GM19397 (cell line): ENCODE measurements around the gene MANEAL.
A peak's percentile ranks its signal among the peaks of the same experiment; 100 is the strongest.
"Not testable (repeated sequence)": the region's sequence is repeated elsewhere in the genome, so short reads cannot be mapped to it uniquely, and the experiment has no call there.

Experiments
- ATAC-seq: cut with Tn5 transposase; IDR thresholded peaks from one replicate; pipeline ENCODE4 v1.9.1; 2021; ENCODE audit warnings: mild to moderate bottlenecking, moderate library complexity; ENCODE audit not compliant: unreplicated experiment

Gene MANEAL, protein sequence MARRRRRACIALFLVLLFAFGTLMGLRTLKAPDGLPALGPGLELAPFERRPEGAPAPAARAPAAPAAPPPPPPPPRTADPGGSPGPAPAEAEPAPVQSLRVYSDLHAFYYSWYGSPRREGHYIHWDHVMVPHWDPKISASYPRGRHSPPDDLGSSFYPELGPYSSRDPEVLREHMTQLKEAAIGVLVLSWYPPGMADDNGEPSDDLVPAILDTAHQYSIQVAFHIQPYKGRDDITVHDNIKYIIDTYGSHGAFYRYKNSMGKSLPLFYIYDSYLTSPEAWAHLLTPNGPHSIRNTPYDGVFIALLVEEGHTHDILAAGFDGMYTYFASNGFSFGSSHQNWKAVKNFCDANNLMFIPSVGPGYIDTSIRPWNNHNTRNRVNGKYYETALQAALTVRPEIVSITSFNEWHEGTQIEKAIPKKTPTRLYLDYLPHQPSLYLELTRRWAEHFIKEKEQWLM

DNA sequence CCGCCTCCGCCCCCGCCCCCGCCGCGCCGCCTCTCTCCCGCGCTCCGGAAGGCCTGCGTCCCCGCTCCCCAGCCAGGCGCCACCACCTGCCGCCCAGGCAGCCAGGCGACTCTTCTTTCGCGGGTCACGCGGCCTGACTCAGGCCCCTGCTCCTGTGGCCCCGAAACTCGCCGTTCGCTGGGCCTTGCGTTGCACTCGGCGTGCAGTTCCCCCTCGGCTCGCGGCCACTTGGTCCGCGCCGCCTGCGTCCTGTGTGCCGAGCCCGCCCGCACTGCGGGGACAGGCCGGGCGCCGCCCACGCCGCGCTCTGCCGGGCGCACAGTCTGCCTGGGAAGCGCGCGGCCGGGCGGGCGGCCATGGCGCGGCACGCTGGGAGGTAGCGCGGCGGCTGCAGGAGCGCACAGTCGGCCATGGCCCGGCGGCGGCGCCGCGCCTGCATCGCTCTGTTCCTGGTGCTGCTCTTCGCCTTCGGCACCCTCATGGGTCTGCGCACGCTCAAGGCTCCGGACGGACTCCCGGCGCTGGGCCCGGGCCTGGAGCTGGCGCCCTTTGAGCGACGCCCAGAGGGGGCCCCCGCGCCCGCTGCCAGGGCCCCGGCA is at the start of gene MANEAL:
MANEAL (plus strand) TSS at position 75 of the 599 bp plus-strand sequence; CDS start at position 411, 336 bp downstream.
- ATAC-seq = peak; percentile 67

DNA sequence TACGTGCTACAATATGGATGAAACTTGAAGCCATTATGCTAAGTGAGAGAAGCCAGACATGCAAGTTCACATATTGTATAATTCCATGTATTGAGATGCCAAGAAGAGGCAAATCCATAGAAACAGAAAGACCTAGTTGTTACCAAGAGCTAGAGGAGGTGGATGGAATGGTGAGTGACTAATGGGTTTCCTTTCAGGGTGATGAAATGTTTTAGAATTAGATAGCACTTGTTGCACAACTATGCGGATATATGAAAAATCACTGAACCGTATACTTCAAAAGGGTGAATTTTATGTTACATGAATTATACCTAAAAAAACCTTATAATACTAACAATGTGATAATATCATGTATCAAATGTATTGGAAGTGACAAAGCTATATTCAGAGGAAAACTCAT is 46.8 kb upstream of the MANEAL start:
- ATAC-seq = no peak

DNA sequence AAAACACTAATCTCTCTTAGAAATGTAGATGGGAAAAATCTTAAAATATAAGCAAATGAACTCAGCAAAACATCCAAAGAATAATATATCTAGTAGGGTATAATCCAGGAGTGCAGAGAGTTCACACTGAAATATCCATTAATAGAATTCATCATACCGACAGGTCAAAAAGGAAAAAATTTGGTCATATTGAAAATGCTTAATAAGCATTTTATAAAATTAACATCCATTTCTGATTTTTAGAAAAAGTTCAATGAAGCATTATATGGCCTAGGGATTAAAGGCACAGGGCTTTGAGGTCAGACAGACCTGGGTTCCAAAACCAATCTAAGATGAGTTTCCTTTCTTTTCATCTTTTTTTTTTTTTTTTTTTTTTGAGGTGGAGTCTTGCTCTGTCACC is 45.1 kb upstream of the MANEAL start:
- no peak for ATAC-seq

DNA sequence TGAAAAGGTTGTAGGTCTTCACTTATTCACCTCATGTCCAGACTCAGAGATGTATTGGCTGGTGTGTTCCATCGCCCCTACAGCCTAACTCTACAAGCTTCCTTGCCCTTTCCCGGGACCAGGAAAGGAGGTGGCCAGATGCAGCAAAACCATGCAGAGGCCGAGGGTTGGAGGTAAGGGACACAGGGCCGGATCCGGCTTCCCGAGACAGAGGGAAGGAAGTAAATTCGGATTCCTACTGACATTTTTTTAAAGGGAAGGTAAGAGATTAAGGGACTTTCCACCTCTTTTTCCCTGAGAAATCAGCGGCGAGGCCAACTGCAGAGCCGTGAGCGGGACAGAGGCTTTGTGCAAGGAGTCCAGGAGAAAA is 41.4 kb upstream of the MANEAL start:
- ATAC-seq = no peak

DNA sequence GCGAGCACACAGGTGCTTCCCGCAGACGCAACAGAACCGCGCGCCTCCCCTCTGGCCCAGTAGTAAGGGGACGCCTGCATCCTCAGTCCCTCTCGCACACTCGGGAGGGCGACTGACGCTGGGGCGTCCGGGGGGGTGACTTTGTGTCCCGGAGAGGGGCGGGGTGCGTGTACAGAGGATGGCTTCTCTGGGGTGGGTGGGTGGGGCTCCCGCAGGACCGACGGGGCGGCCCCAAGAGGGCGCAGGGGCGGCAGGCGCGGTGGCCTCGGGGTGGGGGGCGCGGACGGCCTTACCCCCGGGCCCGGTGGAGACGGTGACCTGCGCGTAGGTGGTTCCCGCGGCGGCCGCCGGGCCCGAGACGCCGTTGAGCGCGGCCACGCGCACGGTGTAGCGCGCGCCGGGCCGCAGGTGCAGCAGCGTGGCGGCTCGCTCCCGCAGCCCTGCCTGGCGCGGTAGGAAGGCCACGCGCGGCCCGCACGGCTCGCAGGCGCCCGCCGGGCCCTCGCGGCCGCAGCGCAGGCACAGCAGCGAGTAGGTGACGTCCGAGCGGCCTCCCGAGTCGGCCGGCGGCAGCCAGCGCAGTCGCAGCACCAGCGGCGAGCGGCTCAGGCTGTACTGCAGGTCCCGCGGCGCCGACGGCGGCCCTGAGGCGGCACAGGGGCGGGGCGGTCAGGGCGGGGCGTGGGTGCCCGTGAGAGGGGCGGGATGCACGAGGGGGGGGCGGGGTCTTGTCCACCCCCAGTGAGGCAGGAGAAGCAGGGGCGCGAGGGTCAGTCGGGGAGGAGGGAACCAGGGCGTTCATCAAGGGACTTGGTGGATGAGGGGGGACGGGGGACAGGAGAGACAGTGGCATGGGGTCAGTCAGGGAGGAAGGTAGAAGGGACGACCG is 40.8 kb upstream of the MANEAL start:
- ATAC-seq = no peak

DNA sequence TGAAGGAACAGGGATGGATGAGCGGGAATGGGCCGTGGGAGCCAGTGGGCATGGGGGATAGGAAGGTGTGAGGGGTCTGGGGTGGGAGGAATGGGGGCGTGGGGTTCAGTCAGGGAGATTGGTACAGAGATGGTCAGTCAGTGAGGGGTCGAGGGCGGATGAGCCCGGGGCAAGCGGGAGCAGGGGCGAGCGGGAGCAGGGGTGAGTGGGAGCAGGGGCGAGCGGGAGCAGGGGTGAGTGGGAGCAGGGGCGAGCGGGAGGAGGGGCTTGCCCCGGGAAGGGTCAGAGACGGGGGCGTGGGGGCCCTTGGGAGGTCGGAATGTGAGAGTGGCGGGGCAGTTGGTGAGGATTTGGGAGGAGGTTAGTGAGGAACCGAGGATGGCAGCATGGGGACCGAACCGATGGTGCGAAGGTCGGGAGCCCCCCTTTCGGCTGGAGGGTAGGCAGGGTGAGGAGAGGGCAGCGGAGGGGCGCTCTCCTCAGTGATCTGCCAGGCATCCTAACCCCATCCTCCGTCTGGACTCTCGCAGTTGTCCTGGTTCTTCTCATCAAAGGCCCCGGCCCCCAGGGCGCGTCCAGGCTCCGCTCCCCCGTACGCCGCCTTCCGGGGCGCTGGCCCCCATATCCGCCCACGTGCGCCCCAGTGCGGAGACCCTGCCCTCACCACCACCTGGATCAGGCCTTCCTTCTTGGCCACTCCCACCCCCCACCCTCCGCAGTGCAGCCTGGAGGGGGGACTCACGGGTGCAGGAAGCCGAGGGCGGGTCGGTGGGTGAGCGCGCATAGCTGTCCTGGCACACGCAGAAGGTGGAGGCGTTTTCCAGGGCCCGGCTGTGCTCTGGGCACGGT is 40.0 kb upstream of the MANEAL start:
- no peak for ATAC-seq

DNA sequence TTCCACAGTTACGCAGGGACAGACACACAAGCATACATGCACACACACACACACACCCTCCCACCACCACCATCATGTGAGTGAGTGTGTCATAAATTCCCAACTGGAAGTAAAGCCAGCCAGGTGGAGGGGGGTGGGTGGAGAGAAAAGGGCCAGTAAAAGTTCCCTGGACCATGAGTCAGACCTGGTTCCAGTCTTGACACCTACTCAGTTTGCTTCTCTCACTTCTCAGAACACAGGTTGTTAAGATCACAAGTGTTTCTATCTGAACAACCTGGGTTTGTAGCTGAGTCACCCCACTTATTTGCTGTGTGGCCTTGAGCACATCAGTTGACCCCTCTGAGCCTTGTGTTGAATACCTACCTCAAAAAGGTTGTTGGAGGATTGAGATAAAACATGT is 38.4 kb upstream of the MANEAL start:
- no peak for ATAC-seq

DNA sequence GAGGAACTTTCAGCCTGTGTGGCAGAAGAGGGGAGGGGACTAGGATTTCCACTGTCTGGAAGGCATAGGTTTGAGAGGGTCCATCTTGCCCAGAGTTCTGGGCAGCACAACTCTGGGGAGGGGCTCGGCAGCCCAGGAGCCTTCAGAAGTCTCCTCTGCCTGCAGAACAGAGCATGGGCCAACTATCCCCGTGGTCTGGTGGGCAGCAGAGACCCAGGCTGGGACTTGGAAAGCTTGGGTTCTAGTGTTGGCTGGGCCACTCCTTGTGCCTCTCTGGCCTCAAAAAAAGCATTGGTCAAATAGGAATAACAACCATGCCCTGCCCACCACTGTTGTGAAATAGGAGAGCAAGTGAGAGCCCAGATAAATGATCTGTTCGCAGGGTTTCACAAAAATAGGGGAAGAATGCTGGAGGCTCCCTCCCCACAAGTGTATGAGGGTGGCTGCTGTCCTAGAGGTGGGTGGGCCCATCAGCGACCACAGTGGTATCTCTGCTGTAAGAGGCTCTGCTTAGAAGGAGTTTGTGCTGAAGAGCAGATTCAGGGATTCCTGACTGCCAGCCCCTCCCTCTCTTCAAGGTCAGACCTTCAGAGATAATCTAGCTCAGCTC is 37.6 kb upstream of the MANEAL start:
- no peak for ATAC-seq

DNA sequence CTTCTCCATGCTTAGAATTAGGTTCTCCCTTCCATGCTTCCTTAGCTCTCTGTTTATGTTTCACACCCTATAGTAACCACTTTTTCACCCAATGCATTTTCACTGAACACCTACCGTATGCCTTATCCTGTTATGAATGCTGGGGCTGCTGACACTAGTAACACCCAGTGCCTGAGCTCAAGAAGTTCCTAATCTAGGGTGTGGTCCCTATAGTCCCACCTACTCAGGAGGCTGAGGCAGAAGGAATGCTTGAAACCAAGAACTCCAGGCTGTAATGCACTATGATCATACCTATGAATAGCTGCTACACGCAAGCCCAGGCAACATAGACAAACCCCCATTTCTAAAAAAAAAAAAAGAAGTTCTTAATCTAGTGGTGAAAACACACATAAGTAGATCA is 34.2 kb upstream of the MANEAL start:
- no peak for ATAC-seq

DNA sequence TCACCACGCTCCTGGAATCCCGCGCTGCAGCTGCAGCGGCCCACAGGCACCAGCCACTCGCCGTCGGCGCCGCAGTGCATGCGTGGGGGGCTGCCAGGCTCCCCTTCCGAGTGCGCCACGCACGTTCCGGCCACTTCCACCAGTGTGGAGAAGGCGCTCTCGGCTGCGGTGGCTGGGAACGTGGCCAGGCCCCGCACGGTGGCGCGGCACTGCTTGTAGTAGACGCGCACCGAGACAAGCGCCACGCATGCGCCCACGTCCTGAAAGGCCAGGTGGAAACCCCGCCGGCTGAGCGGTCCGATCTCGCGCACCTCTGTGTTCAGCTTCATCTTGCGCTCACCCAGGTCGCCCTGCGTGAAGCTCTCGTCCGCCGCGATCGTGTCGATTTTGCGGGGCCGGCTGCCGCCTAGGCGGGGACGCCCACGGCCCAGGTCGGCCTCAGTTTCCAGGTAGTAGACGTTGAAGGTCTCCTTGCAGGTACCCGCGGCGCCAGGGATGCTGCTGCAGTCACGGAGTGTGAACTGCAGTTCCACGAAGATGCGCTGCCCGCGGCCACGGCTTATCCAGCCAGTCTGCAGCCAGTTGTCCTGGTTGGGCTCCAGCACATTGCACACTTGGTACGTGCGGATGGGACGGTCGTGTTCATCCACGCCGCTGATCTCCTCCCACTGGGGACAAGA is 32.1 kb upstream of the MANEAL start:
- ATAC-seq = no peak

DNA sequence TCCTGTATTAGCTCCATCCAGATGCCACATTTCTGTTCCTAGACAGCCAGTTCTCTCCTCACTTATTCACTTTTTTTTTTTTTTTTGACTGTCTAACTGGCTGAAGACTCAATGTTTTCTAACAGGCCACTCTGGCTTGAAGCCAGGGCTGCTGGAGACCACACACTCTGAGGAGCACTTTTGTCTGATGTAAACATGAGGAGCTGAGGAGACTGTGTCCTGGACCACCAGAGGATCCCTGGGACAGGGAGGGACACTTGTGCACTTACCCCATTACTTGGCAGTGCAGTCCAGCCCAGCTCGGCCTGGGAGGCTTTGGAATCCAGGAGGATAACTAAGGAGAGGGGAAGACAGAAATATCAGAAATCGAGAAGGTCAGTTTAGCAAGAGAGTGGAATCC is 31.1 kb upstream of the MANEAL start:
- ATAC-seq = no peak

DNA sequence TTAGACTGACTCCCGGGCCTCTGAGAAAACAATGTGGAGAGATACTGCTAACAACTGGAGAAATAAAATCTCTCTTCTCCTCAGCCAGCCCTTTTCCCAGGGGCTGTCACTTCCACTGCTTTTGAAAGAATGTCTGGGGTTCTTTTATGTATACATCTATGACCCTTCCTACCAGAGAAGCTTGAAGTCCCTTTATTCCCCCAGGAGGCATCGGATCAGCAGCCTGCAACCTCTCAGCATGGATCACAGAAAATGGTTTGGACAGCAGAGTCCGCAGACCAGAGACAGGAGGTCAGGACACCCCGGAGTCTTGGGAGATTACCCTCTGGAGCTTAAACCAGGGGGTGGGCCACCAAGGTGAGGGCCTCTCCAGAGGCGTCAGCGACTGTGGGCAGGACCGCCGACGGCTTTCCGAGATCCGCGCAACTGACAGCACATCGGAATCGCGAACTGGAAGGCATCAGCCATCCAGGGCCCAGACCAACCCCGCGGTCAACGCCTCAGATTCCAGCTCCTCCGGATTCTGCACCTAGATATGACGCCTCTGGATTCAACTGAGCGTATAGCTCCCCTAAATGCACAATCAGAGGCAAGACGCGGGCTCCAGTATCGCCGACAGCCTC is 29.7 kb upstream of the MANEAL start:
- ATAC-seq = no peak

DNA sequence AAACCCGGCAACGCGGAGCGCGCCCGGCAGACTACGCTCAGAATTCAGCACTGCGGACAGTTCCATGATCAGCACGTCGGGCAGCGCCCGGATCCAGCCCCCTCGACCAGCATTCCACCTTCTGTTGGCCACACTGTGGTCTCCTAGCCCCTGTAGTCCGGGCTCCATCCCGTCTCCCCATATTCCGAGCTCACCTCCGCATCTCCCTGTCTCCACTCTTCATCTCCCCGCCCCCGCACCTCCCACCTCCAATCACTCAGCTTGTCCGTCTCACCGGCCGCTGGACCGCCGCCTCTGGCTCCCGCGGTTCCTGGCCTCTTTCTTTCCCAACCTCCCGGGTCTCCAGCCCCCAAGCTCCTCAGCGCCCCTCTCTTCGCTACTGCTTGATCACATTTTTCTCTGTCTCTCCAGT is 29.2 kb upstream of the MANEAL start:
- ATAC-seq = no peak

DNA sequence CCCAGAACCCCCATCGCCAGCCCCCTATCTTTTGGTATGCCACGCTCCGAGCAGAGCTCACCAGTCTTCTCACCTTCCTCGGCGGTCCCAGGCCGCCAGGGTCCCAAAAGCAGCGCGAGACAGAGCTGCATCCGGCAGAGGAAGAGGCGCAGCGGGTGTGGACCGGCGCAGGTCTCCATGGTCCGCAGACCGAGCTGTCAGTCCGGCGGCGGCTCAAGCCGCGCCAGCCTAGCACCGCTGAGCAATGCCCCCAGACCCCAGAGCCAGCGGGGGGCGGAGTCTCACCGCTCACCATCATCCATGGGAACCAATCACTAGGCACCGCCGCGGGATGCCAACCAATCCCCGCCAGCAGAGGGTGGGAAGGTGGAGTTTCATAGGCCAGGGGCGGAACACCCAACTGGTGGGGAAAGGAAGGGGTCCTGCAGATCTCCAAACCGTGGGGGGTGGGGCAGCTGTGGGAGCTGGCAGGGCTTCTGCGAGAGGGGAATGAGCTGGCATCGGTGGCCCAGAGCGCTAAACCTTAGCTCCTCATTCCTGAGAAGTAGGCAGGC is 28.7 kb upstream of the MANEAL start, which contains the start of gene EPHA10:
EPHA10 (minus strand) TSS at position 233 of the 554 bp plus-strand sequence; CDS start at position 179, 54 bp downstream.
- ATAC-seq = no peak

DNA sequence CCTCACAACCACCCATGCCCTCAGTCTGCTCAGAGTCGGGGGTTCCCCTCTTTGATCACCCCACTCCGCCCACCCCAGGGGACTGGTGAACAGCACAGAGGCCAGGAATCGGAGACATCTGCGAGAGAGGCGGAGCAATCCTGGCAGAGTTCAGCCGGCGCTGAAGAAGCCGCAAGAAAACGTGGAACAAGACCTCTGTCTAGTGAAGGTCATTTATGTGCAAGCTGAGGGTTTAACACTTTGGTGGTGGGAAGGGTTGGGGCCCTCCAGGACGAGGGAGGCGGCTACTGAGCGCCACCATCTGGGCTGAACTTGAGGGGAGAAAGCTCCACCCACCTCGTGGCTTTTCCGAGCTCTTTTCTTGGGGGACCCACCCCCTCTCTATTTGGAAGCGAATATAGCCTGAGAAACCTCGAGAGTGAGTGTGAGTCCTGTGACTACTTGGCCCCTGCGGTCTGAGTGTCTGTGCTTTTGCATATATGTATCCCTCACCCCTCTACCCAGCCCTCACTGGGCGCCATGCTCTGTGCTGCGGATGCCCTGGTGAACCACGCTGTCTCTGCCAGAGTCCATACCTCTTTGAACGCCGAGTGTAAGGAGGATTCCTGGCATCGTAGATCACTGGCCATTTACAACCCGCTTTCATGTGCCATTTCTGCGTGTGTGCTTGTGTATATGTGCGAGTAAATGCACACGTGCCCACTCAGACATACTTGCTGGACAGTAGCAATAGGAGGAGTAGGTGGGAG is 27.6 kb upstream of the MANEAL start:
- no peak for ATAC-seq

DNA sequence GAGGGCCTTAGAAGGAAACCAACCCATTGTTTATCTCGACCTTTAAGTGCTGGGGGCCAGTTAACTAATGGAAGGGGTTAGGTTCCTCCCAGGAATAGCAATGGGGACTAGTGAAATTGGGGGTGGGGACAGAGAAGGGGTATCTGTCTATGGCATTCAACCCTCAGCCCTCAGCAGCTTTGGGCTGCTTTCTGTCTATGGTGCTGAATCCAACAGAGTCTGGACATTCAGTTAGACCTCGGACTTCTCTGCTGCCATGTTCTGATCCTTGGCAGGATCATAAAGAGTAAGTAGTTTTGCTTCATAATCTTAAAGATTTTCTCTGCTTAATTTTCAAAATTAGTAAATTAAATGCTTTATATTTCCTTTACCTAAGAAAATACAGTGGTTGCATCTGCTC is 26.2 kb upstream of the MANEAL start:
- no peak for ATAC-seq

DNA sequence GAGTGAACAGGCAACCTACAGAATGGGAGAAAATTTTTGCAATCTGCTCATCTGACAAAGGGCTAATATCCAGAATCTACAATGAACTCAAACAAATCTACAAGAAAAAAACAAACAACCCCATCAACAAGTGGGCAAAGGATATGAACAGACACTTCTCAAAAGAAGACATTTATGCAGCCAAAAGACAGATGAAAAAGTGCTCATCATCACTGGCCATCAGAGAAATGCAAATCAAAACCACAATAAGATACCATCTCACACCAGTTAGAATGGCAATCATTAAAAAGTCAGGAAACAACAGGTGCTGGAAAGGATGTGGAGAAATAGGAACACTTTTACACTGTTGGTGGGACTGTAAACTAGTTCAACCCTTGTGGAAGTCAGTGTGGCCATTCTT is 22.2 kb upstream of the MANEAL start:
- not testable (repeated sequence) for ATAC-seq

DNA sequence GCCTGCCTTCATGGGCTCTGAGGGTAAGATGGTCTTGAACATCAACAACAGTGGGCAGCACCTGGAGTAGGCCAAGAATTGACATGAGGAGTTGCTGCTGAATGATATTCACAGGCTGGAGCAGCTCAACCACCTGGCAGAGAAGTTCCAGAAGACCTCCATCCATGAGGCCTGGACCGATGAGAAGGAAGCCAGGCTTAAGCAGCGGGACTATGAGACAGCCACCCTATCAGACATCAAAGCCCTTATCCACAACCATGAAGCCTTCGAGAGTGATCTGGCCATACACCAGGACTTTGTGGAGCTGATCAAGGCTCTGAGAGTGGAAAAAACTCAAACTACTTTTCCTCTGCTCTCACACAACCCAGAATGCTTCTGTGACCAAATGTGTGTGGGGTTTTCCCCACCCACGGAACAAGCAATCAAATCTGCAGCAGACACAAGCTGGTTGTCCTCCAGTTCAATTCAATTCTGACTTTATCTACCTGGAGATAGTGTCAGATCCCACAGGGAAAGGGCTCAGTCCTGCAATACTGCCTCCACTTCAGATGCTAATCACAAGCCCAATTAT is 16.6 kb upstream of the MANEAL start:
- no peak for ATAC-seq
